Myocyte (in vitro differentiated cells): Measurements from ENCODE around the gene TAF15. TPM values are rescaled to one million over a fixed set of nuclear protein-coding genes. Genes with fewer than 3 reads are reported as not detected.

Experiments used
- total RNA-seq: library from RNA; depleted of rRNA; stranded (reverse); fragments of >200 nt; gene quantifications from 2 replicates; pipeline ENCODE4 v1.2.3, GENCODE V29; 2014

The TAF15 gene
- total RNA-seq, 1 donor from 2014 or later: 25.1 TPM

Other genes starting within 250 kb of the TAF15 start
- gene SLFN14, start 248.7 kb upstream of the TAF15 start, total RNA-seq: not detected in 2 replicates
- gene PEX12, start 230.9 kb upstream of the TAF15 start, total RNA-seq: 7.4 and 12.4 TPM in 2 replicates
- 47.0 and 52.6 TPM in 2 replicates for gene AP2B1, start 222.2 kb upstream of the TAF15 start, total RNA-seq
- gene RASL10B, start 77.8 kb upstream of the TAF15 start, total RNA-seq: 1.1 and 1.3 TPM in 2 replicates
- 0.08 TPM in 1 of 2 replicates, not detected in the other for gene GAS2L2, start 56.2 kb upstream of the TAF15 start, total RNA-seq
- not detected in 2 replicates for gene C17orf50, start 48.6 kb upstream of the TAF15 start, total RNA-seq
- gene MMP28, start 13.8 kb upstream of the TAF15 start, total RNA-seq: 0.42 and 0.99 TPM in 2 replicates
- gene HEATR9, start 59.4 kb downstream of the TAF15 start, total RNA-seq: not detected in 2 replicates
- gene CCL5, start 70.9 kb downstream of the TAF15 start, total RNA-seq: 0.11 and 0.62 TPM in 2 replicates
- not detected in 2 replicates for gene RDM1, start 121.3 kb downstream of the TAF15 start, total RNA-seq
- not detected in 2 replicates for gene LYZL6, start 134.2 kb downstream of the TAF15 start, total RNA-seq
- not detected in 2 replicates for gene CCL16, start 172.0 kb downstream of the TAF15 start, total RNA-seq
- gene CCL14, start 177.2 kb downstream of the TAF15 start, total RNA-seq: not detected in 2 replicates
- not detected in 2 replicates for gene CCL15, start 192.1 kb downstream of the TAF15 start, total RNA-seq
- gene CCL23, start 208.5 kb downstream of the TAF15 start, total RNA-seq: not detected in 2 replicates